Cortex of kidney (tissue), 1 donor: Measurements from ENCODE around the gene ZFYVE28.

ENCODE experiments used
- DNase-seq: peaks from one replicate; lab custom pipeline; 2025; lab: John Stamatoyannopoulos, UW

ZFYVE28 gene

DNA sequence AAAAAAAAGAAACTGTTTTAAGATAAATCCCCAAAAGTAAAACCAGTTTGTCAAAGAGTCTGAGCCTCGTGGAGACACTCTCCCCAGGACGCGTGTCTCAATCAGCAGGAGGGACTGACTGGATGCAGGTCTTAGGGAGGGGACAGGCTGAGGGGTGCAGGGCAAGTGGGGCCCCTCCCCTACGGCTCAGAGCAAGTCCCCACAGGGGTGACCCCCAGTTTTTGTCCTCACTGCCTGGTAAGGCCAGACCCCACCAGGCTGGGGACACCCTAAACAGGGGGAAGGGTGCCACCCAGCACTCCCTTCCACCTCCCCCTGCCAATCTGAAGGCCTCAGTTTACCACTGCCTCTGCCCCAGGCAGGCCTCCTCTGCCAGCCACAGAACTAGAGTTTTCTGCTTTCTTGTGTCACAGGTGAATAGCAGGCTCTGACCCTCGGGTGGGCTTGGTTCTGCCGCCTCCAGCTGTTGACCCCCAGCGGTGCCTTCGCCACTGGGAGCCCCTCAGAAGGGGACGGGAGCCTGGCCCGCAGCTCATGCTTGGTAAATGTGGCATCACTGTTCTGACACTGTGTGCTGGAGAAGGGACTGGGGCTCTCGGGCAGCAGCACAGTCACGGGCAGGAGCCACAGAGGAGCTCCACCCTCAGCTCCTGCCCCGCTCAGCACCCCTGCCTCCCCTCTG is 86.8 kb downstream of the ZFYVE28 start:
- DNase-seq: no peak

DNA sequence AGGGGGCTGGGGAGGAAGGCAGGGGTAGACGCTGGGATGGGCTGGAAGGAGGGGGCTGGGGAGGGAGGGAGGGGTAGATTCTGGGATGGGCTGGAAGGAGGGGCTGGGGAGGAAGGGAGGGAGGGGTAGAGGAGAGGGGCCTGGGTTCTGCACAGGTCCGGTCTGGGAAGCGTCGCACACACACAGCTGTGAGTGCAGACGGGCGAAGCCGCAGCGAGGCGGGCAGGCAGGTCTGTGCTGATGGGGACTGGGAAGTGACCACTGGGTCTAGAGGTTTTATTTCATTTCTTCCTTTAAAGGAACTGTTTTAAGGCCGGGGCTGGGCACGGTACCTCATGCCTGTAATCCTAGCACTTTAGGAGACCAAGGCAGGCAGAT is 87.4 kb downstream of the ZFYVE28 start:
- no peak for DNase-seq

DNA sequence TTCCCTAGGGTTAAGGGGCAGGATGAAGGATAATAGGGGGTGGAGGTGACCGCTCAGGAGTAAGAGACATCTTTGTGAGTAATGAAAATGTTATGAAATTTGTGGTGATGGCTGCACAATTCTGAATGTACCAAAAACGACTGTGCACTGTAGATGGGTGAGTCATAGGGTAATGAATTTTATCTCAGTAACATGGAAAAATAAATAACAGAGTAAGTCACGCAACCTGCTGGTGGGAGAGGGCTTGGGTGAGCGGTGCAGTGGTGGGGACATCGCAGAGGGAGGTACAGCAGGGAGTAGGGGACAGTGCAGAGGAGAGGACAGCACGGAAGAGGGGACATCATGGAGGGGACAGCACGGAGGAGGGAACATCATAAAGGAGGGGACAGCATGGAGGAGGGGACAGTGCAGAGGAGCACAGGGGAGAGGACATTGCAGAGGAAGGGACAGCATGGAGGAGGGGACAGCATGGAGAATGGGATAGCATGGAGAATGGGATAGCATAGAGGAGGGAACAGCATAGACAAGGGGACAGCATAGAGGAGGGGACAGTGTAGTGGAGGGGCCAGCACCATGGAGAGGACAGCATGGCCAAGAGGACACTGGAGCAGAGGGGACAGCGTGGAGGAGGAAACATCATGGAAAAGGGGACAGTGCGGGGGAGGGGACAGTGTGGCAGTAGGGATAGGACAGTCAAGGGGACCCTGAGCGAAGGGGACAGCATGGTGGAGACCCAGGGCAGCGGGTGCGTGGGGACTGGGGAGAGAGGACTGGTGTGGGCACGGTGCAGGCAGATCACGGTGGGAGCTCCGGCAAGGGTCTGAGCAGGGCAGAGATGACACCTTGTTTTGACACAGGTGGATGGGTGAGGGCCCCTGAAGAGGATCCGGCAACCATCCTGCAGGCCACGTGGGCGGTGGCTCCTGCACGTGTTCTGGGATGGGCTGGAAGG is 88.1 kb downstream of the ZFYVE28 start:
- DNase-seq: no peak

DNA sequence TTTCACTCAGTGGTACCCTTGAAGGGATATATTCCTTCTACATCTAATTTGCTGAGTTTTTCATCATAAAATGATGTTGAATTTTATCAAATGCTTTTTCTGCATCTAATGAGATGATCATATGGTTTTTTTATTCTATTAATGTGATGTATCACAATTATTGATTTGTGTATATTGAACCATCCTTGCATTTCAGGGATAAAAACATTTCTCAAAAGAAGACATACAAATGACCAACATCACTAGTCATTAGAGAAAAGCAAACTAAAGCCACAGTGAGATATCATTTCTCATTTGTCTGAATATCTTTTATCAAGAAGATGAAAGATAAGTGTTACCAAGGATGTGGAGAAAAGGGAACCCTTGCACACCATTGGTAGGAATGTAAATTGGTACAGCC is 90.9 kb downstream of the ZFYVE28 start:
- DNase-seq: no peak

DNA sequence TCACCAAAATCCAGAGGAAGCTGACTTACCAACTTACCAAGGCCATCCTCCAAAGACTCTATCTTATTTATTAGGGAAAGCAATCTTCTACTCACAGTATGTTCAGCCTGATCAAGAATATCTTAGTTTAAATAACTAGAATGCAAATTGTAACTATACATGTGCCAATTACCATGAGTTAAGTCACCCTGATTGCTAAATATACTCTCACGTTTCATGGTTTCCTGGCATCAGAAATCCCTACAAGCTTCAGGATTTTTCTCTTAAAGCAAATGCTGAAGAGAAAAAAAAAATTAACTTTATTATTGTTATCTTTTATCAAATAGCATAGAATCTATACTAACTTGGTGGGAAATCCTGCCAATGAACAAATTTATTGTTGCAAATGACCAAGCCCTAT is 93.6 kb downstream of the ZFYVE28 start:
- no peak for DNase-seq

DNA sequence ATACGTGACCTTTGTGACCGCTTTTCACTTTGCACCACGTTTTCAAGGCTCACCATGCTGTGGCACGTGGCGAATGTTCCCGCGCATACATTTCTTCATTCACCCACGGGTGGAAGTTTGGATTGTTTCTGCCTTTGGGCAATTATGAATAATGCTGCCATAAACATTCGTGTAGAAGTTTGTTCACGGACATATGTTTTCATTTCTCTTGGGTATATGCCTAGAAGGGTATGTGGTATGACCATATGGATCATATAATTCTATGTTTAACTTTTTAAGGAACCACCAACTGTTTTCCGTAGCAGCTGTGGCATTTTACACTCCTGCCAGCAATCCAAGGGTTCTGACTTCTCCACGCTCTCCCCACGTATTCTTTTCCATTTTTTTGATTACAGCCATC is 95.6 kb downstream of the ZFYVE28 start:
- DNase-seq: no peak

DNA sequence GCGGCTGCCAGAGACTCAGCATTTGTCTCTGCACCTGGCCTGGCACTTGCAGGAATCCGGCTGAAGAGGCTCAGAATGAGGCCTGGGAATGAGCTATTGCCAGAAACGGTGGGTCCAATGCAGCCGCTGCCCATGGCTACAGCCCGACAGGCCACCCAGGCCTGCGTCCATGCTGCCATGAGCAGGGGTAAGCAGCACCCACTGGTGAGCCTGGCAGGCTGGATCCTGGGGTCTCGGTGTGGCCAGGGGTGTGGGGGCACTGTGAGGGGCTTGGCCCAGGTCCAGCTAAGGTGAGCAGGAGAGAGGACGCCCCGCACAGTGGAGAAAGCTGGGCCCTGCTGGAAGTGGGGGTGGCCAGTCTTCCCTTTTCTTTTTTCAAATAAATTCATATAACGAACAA is 96.2 kb downstream of the ZFYVE28 start:
- no peak for DNase-seq

DNA sequence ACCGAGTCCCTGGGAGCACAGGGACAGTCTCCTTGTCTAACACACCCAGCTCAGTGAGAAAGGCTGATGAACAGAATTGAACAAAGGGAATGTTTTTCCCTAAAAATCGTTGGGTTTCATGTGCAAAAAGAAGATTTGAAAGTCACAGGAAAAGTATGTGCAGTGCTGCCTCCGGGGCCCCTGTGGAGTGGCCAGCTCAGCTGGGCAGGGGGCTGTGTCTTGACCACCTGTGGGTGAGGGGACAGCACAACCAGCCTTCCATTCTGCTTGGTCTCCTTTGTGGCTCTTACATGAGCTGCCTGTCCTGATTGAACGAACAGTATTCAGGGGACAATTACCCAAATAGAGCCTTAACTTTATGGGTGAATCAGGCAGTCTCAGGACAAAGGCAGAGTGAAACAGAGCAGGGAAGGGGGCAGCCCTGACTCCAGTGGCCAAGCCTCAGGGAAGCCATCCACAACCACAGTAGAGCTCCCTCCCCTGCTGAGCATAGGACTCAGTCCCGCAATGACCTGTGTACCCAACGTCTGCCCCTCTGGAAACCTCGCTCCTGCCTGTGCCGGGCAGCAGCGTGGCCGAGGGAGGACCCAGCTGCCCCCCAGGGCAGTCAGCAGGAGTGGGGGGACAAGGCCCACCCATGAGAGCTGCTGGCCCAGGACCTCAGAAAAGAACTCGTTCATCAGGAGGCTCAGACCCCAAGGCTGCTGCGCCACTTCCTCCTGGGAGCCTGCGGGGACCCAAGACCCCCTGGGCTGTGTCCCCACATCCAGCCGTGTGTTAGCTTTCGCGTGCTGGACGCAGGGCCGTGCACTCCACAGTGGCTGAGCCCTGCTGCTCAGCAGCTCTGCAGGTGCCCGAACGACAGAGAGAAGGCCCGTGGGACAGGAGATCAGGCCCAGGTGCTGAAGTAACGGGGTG is 96.9 kb downstream of the ZFYVE28 start:
- no peak for DNase-seq

DNA sequence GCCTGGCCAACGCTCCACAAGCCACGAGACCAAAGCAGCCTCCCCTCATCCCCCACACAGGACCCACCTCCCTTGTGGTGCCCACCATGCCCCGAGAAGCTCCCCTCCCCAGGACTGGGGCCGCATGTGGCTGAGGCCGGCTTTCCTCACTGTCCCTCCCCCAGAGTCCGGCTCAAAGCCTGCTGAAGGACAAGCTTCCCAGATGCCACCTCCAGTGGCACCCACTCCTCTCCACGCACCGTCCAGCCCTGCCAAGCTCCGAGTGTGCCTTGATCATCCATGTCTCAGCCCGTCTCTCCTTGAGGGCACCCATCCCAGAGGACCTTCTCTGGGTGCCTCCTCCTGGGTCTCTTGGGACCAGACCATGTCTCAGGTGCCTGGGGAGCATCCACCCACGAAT is 97.7 kb downstream of the ZFYVE28 start:
- DNase-seq: no peak

DNA sequence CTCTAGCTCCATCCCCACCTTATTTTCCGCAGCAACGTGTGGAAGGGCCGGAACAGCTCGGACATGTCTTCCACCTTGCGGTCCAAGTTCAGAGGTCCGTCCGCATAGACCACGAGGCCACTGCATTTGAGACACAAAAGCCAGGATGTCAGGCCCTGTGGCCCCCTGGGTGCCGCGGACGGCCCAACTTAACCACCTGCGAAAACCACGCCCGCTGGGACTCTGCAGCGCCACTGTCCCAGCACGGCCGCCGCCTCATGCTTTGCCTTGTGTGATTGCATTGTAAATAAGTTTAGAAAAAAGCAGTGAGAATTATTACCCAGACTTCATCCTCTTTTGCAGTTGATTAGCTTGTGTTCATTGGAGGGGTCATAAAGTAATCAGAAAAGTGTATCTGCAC is 98.3 kb downstream of the ZFYVE28 start:
- no peak for DNase-seq

DNA sequence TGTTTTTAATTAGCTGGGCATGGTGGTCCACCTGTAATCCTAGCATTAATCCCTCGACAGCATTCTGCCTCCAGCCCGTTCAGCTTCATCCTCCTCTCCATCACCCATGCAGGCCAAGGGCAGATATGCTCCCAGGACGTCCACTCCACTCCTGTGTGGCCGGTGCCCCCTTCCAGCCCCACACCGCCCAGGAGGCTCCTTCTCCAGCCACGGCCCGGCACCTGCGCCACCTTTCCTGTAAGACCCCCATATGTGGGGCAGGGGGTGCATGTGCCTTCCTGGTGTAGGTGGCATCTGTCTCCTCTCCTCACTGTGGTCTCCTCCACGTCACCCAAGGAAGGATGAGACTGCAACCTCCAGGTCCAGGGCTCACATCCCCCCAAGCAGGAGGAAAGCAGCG is 99.6 kb downstream of the ZFYVE28 start:
- DNase-seq: no peak

DNA sequence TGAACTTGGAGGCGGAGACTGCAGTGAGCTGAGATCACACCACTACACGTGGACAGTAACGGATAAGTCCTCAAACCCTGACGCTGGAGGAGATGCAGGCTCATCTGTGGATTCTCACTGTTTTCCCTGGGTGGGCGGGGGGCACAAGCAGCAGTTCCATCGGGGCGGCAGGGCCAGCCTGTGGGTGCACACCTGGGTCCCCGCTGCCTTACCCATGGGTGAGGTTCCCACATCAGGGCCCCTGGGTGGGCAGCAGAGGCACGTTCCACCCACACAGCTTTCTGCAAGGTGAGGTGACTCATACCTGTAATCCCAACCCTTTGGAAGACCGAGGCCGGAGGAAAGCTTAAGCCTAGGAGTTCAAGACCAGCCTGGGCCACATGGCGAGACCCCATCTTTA is 100.0 kb downstream of the ZFYVE28 start:
- DNase-seq: no peak

DNA sequence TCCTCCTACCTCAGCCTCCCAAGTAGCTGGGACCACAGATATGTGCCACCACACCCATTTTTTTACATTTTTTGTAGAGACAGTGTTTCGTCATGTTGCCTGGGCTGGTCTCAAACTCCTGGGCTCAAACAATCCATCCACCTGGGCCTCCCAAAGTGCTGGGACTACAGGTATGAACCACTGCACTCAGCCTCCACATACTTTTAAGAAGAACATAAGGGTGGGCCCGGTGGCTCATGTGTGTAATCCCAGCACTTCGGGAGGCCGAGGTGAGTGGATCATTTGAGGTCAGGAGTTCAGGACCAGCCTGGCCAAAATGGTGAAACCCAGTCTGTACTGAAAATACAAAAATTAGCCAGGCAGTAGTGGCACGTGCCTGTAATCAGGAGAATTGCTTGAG is 105.1 kb downstream of the ZFYVE28 start:
- no peak for DNase-seq

DNA sequence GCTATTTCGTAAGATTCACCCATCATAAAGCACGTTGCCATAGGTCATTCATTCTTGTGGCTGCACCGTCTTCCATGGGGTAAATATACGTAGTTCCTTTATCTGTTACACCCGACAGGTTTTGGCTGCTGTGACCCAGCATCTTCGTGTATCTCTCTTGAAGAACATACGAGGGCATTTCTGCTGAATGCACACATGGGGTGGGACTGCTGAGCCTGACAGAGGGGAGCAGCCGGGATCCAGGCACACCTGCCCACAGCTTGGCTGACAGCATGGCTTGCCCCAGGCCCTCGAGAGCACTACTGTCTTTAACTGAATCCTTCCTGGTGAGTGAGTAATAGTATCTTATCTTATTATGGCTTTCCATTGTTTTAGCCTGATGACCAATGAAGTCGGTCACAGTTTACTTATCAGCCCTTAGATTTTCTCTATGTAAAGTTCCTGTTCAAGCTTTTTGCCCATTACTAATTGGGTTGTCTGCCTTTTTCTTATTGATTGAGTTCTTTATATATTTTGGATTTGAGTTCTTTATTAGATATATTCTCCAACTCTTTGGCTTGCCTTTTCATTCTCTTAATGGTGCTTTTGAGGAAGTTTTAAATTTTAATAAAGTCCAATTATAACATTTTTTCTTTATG is 111.6 kb downstream of the ZFYVE28 start:
- no peak for DNase-seq

DNA sequence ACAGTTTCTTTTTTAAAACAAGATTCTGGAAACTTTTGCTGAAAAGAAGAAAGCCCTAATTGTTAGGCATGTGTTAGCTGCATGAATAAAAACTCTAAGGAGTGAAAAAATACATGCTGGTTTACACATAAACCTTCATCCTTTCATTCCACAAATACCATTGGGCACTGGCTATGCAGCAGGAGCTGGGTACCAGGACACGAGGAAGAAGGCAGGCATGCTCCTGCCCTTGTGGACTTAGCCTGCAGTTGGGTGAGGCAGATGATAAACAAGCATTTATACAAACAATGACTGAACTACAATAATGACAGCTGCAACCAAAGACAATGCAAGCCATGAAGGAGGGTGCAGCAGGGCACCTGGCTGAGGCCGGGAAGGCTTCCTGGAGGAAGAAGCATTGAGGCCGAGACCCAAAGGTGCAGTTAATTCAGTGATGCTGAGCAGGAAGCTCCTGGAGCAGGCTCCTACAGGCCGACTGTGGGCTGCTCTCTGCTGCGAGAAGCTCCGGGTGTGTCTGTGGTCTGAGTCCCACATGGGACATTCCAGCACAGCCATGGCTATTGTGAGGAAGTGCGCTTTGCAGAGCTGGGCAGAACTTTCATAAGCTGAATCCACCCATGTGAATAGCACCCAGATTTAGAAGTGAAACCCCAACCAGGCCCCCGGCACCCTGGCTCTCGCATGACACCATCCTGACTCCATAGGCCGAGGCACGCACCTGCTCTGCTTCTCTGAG is 112.5 kb downstream of the ZFYVE28 start:
- no peak for DNase-seq

DNA sequence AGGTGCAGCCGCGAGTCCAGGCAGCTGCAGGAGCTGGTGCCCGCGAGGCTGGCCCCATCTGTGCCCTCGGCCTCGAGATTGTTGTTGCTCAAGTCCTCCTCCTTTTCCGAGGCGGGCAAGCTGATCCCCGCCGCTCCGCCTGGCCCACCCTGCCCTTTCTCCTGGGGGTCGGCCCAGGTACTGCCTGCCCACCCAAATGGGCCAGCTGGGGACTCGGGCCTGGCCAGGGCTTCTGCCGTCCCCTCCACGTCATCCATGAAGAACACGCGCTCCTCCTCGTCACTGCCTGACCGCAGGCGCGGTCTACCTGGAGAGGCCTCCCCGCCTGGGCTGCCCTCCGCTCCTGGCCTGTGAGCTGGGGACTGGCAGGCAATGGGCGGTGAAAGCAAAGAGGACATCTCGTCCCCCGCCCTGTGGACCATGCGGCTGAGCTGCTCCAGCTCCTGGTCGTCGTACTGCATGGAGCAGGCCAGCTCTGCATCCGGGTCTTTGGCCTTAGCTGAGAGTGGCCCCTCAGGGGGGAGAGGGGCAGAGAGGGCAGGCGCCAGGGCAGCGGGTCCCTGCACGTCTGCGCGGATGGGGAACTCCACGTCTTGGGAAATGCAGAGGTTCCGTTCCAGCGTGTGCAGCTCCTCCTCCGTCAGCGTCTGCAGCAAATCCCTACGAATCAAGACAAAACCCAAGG is 113.4 kb downstream of the ZFYVE28 start:
- DNase-seq: no peak

DNA sequence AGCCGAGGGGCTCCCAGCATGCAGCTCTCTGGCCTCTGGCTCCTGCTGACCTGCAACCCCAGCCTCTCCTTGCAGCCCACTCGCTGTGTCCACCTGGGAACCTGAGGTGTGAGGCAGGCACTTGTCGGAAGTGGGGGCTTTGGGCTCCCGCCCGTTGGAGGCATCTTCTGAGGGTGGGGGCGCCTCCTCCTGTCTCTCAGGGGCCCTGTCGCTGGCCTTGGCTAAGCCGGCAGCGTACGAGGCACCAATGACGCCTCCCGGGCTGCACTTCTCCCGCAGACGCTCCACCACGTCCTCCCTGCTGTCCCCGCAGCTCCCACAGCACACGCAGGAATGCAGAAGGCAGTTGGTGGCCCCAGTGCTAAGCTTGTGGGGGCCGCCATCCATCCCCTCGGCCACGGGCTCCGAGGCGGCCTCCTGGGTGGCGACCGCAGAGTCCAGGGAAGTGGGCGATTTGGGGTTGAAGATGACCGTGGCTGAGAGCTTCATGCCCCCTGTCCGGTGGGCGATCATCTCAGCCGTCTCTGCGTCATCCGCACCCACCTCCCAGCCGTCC is 114.0 kb downstream of the ZFYVE28 start:
- no peak for DNase-seq

DNA sequence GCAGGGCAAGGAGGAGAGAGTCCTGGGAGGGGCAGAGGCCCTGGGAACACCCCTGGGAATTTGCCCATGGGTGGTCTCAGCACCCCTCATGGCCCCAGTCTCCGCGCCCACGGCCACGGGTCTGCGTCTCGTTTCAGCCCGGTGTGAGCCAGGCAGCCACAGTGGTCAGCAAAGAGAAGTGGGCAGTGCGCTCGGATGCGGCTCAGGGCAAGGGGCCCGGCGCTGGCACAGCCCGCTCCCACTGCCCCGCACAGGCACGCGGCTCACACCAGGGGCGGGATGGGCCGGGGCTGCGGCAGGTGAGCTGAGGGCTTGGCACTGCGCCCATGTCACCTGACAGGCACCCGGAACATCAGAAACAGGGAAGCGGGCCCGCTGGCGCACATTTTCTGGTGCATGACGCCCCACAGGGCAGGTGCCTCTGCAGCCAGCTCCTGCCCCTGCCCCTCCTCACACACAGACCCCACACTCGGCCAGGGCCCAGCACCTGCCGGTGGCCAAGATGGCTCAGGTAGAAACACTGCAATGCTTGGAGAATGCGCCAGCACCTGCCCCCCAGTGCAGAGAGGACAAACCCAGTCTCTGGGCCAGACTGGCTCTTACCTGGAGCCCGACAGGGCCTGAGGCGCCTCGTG is 114.6 kb downstream of the ZFYVE28 start:
- no peak for DNase-seq

DNA sequence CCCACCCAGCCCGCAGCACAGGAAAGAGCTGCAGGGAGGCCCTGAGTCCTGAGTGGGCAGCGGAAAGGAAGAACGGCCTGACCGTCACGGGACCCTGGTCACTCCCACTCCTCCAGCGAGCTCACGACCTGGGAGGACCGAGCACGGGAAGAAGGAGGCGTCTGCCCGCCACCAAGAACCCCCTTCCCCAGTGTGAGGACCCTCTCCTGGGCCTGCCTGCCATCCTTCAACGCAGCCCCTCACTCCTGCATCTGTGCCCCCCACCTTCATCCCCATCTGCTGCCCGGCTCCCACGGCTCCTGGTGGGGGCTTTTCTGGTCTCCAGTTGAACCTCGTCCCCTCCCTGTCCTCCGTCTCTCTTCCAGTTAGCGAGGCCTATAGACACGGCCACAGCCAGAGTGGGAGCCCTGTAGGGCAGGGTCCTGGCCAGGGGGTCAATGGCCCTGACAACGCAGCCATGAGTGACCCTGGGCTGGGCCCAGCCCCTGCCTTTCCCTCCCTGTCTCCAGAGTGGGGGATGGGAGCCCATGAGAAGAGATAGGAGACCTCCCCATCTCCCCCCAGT is 115.2 kb downstream of the ZFYVE28 start:
- DNase-seq: no peak
